Transverse colon (tissue), 3 donors: Measurements from ENCODE around the gene ROMO1.

Source experiments
- POLR2A ChIP-seq: fragments of 450-650 bp; IDR thresholded peaks from one replicate; pipeline ENCODE4 v1.6.1; 2016; ENCODE audit warnings: antibody characterized with exemption, mild to moderate bottlenecking, moderate library complexity
- TF ChIP-seq, protein P1 (sequence below), 5 experiments: fragments of 200-600 bp in 3 of 5; fragments of 450-650 bp in 2 of 5; sonication (generic) in 3 of 5; IDR thresholded peaks; 1 replicate in 2 of 5; 2 replicates in 3 of 5; pipeline ENCODE4 v1.5.1; 2016 to 2017; ENCODE audit warnings: antibody characterized with exemption in 5 of 5, inconsistent platforms in 3 of 5, mild to moderate bottlenecking in 2 of 5, moderate library complexity in 1 of 5

- TF ChIP-seq, protein P1, sequence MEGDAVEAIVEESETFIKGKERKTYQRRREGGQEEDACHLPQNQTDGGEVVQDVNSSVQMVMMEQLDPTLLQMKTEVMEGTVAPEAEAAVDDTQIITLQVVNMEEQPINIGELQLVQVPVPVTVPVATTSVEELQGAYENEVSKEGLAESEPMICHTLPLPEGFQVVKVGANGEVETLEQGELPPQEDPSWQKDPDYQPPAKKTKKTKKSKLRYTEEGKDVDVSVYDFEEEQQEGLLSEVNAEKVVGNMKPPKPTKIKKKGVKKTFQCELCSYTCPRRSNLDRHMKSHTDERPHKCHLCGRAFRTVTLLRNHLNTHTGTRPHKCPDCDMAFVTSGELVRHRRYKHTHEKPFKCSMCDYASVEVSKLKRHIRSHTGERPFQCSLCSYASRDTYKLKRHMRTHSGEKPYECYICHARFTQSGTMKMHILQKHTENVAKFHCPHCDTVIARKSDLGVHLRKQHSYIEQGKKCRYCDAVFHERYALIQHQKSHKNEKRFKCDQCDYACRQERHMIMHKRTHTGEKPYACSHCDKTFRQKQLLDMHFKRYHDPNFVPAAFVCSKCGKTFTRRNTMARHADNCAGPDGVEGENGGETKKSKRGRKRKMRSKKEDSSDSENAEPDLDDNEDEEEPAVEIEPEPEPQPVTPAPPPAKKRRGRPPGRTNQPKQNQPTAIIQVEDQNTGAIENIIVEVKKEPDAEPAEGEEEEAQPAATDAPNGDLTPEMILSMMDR (IDR thresholded peaks at IDR 0.05), result no peak
- no peak for TF ChIP-seq POLR2A
These were observed 12.5 kb downstream of the ROMO1 start for GRCh38 chr20:35711588-35712209.
